ENCODE measurements around the gene OXA1L.
"Not testable (repeated sequence)": the region's sequence is repeated elsewhere in the genome, so short reads cannot be mapped to it uniquely, and the experiment has no call there.

The OXA1L gene

DNA sequence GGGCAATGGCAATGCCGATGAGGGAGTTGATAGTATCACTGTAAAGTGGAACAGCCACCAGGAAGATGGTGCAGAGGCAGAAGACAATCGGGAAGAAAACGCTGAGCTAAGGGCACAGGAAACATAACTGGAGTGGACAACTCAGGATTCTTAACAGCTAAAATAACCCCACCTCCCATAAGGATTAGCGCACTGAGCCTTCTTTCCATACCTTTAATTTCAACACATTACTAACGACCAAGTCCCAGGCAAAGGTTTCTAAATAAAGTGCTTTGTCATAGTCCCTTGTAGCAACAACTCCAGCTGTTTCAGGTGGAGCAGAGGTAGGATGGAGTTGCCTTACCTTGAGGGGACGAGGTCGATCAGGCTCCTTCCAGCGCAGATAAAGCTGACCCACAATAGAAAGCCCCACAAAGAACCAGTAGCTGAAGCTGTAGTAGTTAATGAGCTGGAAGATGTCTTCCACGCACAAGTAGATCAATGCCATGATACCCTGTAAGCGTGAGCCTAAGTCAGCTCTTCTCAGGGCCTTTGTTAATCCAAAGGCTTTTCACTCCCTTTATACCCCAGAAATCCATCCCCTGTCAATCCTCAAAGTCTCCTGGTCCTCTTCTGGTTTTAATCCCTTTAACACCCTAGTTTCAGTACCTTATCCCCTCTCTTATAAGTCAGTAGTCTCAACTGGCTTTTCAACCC, 7.7 kb downstream of the OXA1L start:
- no peak overlapping the region for H2AFZ ChIP-seq (ENCODE audit: low read length)
- no peaks in the 10 kb centered on the region for H3K27me3 ChIP-seq (ENCODE audit: insufficient read depth, low read length)
- H3K9me3 ChIP-seq (ENCODE audit: low read length), result no peaks in the 10 kb centered on the region
- no peak overlapping the region for H3K27ac ChIP-seq (ENCODE audit: low read depth, low read length, poor library complexity, severe bottlenecking)
- no peaks in the 10 kb centered on the region for H3K79me2 ChIP-seq (ENCODE audit: insufficient read depth, low read length)
- TF ChIP-seq EZH2 (IDR thresholded peaks at IDR 0.05; ENCODE audit: borderline replicate concordance, low read length), result no peak
- TF ChIP-seq, protein P1, sequence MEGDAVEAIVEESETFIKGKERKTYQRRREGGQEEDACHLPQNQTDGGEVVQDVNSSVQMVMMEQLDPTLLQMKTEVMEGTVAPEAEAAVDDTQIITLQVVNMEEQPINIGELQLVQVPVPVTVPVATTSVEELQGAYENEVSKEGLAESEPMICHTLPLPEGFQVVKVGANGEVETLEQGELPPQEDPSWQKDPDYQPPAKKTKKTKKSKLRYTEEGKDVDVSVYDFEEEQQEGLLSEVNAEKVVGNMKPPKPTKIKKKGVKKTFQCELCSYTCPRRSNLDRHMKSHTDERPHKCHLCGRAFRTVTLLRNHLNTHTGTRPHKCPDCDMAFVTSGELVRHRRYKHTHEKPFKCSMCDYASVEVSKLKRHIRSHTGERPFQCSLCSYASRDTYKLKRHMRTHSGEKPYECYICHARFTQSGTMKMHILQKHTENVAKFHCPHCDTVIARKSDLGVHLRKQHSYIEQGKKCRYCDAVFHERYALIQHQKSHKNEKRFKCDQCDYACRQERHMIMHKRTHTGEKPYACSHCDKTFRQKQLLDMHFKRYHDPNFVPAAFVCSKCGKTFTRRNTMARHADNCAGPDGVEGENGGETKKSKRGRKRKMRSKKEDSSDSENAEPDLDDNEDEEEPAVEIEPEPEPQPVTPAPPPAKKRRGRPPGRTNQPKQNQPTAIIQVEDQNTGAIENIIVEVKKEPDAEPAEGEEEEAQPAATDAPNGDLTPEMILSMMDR (IDR thresholded peaks at IDR 0.05; ENCODE audit: low read length), result no peak
- H3K4me3 ChIP-seq (ENCODE audit: low read depth, low read length, poor library complexity, severe bottlenecking), result no peak overlapping the region
- 0 out of 2 replicates have a peak, but pooled peaks cover 2% of the 10 kb centered on the region for H3F3A ChIP-seq (ENCODE audit: insufficient read depth, low read length)
- H4K20me1 ChIP-seq (ENCODE audit: insufficient read depth, low read length), result no peaks in the 10 kb centered on the region
- H3K36me3 ChIP-seq (ENCODE audit: insufficient read depth, low read length), result peaks cover 63% of the 10 kb centered on the region
- H3K9me2 ChIP-seq (ENCODE audit: low read depth, low read length), result no peaks in the 10 kb centered on the region
- H3K4me1 ChIP-seq (ENCODE audit: insufficient read depth, low read length, severe bottlenecking), result no peaks in the 10 kb centered on the region
- H3K9ac ChIP-seq (ENCODE audit: low read length), result no peak overlapping the region
- no peak overlapping the region for H3K4me2 ChIP-seq (ENCODE audit: low read length)

DNA sequence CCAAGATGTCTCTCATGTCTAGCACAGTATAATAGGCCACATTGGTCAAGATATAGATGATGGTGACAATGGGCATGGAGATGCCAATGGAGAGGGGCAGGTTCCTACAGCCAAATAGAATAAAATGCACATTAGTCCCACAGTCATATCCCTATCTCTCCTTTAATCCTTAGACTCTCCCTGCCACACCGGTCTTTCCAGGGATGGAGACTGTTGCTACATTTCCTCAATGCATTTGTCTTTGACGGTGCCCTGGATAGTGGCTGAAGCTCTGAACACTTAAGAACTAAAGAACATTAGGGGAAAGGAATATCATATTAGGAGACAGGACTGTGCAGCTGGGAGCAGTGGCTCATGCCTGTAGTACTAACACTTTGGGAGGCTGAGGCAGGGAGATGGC, 9.7 kb downstream of the OXA1L start:
- Histone ChIP-seq H3K4me1 (ENCODE audit: insufficient read depth, low read length, severe bottlenecking) (no peaks in the 10 kb centered on the region), H3K27me3 (ENCODE audit: insufficient read depth, low read length) (no peaks in the 10 kb centered on the region), H3K4me3 (ENCODE audit: low read depth, low read length, poor library complexity, severe bottlenecking) (no peak overlapping the region), H3K4me2 (ENCODE audit: low read length) (no peak overlapping the region), H3K9me2 (ENCODE audit: low read depth, low read length) (no peaks in the 10 kb centered on the region), H3K79me2 (ENCODE audit: insufficient read depth, low read length) (no peaks in the 10 kb centered on the region), H2AFZ (ENCODE audit: low read length) (no peak overlapping the region), H3K27ac (ENCODE audit: low read depth, low read length, poor library complexity, severe bottlenecking) (no peak overlapping the region), H4K20me1 (ENCODE audit: insufficient read depth, low read length) (no peaks in the 10 kb centered on the region), H3K36me3 (ENCODE audit: insufficient read depth, low read length) (peaks cover 43% of the 10 kb centered on the region), H3K9ac (ENCODE audit: low read length) (no peak overlapping the region), H3K9me3 (ENCODE audit: low read length) (no peaks in the 10 kb centered on the region), H3F3A (ENCODE audit: insufficient read depth, low read length) (0 out of 2 replicates have a peak, but pooled peaks cover 2% of the 10 kb centered on the region)
- TF ChIP-seq, protein P1 (IDR thresholded peaks at IDR 0.05; ENCODE audit: low read length), result no peak

DNA sequence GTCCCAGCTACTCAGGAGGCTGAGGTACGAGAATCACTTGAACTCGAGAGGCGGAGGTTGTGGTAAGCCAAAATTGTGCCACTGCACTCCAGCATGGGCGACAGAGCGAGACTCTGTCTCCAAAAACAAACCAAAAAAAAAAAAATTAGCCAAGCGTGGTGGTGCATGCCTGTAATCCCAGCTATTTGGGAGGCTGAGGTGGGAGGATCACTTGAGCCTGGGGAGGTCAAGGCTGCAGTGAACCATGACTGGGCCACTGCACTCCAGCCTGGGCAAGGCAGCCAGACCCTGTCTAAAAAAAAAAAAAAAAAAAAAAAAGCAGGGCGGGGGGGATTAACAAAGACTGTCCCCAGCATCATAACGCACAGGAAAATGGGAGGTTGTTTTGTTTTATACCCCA, 10.4 kb downstream of the OXA1L start:
- H4K20me1 ChIP-seq (ENCODE audit: insufficient read depth, low read length); H3K79me2 ChIP-seq (ENCODE audit: insufficient read depth, low read length): not testable (repeated sequence)
- peaks cover 36% of the 10 kb centered on the region for H3K36me3 ChIP-seq (ENCODE audit: insufficient read depth, low read length)

DNA sequence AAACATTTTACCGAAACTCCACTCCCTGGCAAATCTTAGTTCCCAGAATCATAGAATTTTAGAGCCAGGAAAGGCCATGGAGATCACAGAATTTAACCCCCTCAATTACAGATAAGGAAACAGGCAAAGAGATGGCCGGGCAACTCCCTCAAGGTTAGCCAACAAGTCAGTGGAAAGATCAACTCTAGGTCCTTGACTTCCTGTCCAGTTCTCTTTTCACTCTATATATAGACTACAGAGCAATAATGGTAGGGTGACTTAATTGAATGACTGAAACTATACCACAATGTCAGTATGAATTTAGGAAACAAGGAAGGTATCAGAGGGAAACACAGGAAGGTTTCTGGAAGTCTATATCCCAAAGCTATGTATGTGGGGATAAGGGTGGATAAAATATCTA, 11.6 kb downstream of the OXA1L start:
- Histone ChIP-seq H3K9me3 (ENCODE audit: low read length) (no peaks in the 10 kb centered on the region), H2AFZ (ENCODE audit: low read length) (no peak overlapping the region), H3K4me3 (ENCODE audit: low read depth, low read length, poor library complexity, severe bottlenecking) (no peak overlapping the region), H3K36me3 (ENCODE audit: insufficient read depth, low read length) (peaks cover 26% of the 10 kb centered on the region), H3K27ac (ENCODE audit: low read depth, low read length, poor library complexity, severe bottlenecking) (no peak overlapping the region), H3K4me1 (ENCODE audit: insufficient read depth, low read length, severe bottlenecking) (no peaks in the 10 kb centered on the region), H3K4me2 (ENCODE audit: low read length) (no peak overlapping the region), H3K9ac (ENCODE audit: low read length) (no peak overlapping the region), H3F3A (ENCODE audit: insufficient read depth, low read length) (0 out of 2 replicates have a peak, but pooled peaks cover 2% of the 10 kb centered on the region), H3K9me2 (ENCODE audit: low read depth, low read length) (no peaks in the 10 kb centered on the region), H3K27me3 (ENCODE audit: insufficient read depth, low read length) (no peaks in the 10 kb centered on the region), H3K79me2 (ENCODE audit: insufficient read depth, low read length) (no peaks in the 10 kb centered on the region), H4K20me1 (ENCODE audit: insufficient read depth, low read length) (no peaks in the 10 kb centered on the region)
- TF ChIP-seq, protein P1 (IDR thresholded peaks at IDR 0.05; ENCODE audit: low read length), result no peak
- no peak for TF ChIP-seq EZH2 (IDR thresholded peaks at IDR 0.05; ENCODE audit: borderline replicate concordance, low read length)

More for the DNA sequence above, 10.4 kb downstream of the OXA1L start:
- not testable (repeated sequence) for H3K27me3 ChIP-seq (ENCODE audit: insufficient read depth, low read length); H3K4me1 ChIP-seq (ENCODE audit: insufficient read depth, low read length, severe bottlenecking); H3K9me3 ChIP-seq (ENCODE audit: low read length); H3K27ac ChIP-seq (ENCODE audit: low read depth, low read length, poor library complexity, severe bottlenecking); H3K4me2 ChIP-seq (ENCODE audit: low read length); H3F3A ChIP-seq (ENCODE audit: insufficient read depth, low read length); H3K9ac ChIP-seq (ENCODE audit: low read length); H2AFZ ChIP-seq (ENCODE audit: low read length); H3K9me2 ChIP-seq (ENCODE audit: low read depth, low read length); H3K4me3 ChIP-seq (ENCODE audit: low read depth, low read length, poor library complexity, severe bottlenecking)

All from OCI-LY1 (cell line).